ENCODE results near the gene STRN3.
"Not testable (repeated sequence)": the region's sequence is repeated elsewhere in the genome, so short reads cannot be mapped to it uniquely, and the experiment has no call there.

The STRN3 gene

DNA sequence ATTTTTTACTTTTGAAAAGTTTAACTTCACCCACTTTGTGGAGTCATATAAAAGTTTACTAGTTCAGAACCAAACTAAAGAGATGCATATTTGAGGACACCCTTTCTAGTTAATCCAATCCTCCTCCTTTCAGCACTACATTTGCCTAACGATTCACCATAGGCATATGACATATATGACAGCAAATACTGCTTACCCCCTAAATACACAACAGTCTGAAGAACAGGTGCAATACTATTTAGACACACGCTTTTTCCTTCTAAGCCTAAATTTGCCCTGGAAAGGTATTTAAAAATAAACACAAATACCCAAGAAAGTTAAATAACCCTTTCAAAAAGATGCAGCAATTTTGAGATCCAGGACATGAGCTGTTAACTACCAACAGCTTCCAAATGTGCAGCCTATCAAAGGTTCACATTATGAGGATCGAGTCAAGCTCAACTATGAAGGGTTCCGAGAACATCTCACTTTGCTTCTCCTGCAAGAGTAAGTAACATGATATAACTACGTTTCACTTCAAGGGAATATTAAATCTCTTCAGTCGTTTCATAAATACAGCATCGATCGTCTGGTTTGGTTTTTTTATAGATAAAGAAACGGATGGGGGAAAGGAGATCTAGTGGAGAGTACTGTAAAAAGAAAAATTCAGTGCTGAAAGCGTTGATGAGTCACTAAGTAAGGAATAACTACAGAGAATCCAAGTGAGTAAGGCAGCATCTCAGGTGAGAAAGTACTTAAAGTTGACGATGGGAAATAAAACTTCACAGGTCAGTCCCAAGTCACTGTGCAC, 1.4 kb downstream of the STRN3 start:
- TF ChIP-seq GATA1 (IDR thresholded peaks at IDR 0.05; ENCODE audit: low read depth, low read length) (no peak), POLR2A (IDR thresholded peaks at IDR 0.05; ENCODE audit: low read length) (peak; percentile 26)
- DNase-seq, result peak in 1 of 2 experiments; percentile 75

- TF ChIP-seq GATA1 (IDR thresholded peaks at IDR 0.05; ENCODE audit: low read depth, low read length) (no peak), POLR2A (IDR thresholded peaks at IDR 0.05; ENCODE audit: low read length) (no peak)
- peak; percentile 25 to 59 for DNase-seq
Observed at GRCh38 chr14:31024010-31024480, 2.1 kb downstream of the STRN3 start.

GRCh38 chr14:31022386-31022785, 3.8 kb downstream of the STRN3 start:
- no peak for DNase-seq
- TF ChIP-seq POLR2A (IDR thresholded peaks at IDR 0.05; ENCODE audit: low read length), result no peak
- TF ChIP-seq GATA1 (IDR thresholded peaks at IDR 0.05; ENCODE audit: low read depth, low read length), result no peak

DNA sequence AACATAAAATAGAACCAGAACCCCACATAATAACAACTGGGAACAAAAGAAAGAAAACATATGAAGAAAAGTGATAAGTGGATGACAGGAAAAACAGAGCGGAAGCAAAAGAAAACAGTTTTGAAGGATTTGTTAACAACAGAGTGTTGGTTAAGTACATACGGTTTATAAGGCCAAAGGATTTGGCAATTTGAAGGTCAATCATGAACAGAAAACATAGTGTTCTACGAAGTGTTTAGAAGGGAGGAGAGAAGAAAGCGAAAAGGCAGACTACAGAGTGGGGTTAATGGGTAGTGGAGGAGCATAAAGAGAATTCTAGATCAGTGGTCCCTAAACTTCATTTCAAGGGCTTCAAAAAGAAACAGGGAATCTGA, 4.6 kb downstream of the STRN3 start:
- TF ChIP-seq GATA1 (IDR thresholded peaks at IDR 0.05; ENCODE audit: low read depth, low read length) (no peak), POLR2A (IDR thresholded peaks at IDR 0.05; ENCODE audit: low read length) (no peak)
- DNase-seq, result no peak

DNA sequence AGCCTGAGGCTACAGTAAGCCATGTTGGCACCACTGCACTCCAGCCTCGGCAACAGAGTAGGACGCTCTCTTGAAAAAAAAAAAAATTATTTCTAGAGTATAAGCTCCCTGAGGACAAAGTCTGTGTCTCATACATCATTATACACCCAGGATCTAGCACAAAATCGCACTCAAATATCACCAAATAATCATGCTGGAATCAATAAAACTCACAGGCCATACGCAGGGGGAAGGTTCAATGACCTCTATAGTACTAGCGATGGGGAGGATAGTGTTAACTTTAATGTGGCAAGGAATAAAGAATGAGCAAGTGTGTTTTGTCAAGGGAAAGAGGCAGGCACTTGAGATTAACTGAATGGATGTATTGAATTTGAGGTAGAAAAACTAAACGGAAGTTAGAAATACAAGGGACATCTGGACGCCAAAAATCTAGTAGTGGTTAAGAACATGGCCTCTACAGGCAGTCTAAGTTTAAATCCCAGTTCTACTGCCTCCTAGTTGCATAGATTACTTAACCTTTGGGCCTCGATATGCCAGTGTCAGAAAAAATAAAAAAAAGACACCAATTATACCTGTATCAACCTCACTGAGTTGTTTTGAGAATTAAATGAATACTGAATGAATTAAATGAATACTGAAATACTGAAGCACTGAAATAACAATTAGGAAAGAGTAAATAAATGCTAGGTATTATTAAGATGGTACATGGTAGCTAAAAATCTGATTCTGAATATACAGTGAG, 5.2 kb downstream of the STRN3 start:
- TF ChIP-seq GATA1 (IDR thresholded peaks at IDR 0.05; ENCODE audit: low read depth, low read length), result no peak
- TF ChIP-seq POLR2A (IDR thresholded peaks at IDR 0.05; ENCODE audit: low read length), result no peak
- DNase-seq, result no peak

DNA sequence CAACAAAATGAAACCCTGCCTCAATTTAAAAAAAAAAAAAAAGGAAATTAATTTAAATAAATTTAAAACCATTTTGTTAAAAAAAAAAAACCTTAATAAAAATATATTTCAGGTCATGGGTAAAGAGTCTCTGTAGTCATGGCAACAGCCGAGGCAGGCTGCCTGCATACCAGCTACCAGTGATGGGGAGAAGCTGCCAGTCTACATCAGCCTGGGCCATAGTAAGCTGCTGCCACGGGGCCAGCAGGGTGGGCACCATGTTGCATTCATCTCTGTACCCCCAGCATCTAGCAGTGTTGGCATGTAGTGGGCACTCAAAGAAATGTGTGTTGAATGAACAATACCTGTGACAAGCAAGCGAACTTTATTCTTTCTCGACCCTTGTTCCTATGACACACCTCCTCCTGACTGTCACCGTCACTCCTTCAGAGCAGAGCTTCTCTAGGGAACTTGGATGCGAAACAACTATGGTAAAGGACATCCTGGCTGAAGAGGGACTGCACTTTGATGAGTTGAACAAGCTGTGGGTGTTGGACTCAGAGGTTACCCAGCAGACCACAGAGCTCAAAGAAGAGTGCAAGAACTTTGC, 8.0 kb downstream of the STRN3 start:
- TF ChIP-seq GATA1 (IDR thresholded peaks at IDR 0.05; ENCODE audit: low read depth, low read length) (no peak), POLR2A (IDR thresholded peaks at IDR 0.05; ENCODE audit: low read length) (no peak)

GRCh38 chr14:31013841-31014240, 12.3 kb downstream of the STRN3 start:
- TF ChIP-seq GATA1 (IDR thresholded peaks at IDR 0.05; ENCODE audit: low read depth, low read length) (no peak), POLR2A (IDR thresholded peaks at IDR 0.05; ENCODE audit: low read length) (no peak)
- DNase-seq, result no peak

More for the DNA sequence above, 8.0 kb downstream of the STRN3 start:
- DNase-seq, result no peak

- no peak for DNase-seq
- no peak for TF ChIP-seq GATA1 (IDR thresholded peaks at IDR 0.05; ENCODE audit: low read depth, low read length)
- TF ChIP-seq POLR2A (IDR thresholded peaks at IDR 0.05; ENCODE audit: low read length), result no peak
Observed at GRCh38 chr14:31010935-31011334, 15.2 kb downstream of the STRN3 start.

GRCh38 chr14:31009836-31010574, 16.2 kb downstream of the STRN3 start:
- TF ChIP-seq POLR2A (IDR thresholded peaks at IDR 0.05; ENCODE audit: low read length) (no peak), GATA1 (IDR thresholded peaks at IDR 0.05; ENCODE audit: low read depth, low read length) (no peak)

GRCh38 chr14:31006703-31007102, 19.5 kb downstream of the STRN3 start:
- TF ChIP-seq GATA1 (IDR thresholded peaks at IDR 0.05; ENCODE audit: low read depth, low read length), result no peak
- TF ChIP-seq POLR2A (IDR thresholded peaks at IDR 0.05; ENCODE audit: low read length), result no peak
- no peak for DNase-seq

More at GRCh38 chr14:31009836-31010574, 16.2 kb downstream of the STRN3 start:
- no peak for DNase-seq

GRCh38 chr14:31004007-31004406, 22.2 kb downstream of the STRN3 start:
- not testable (repeated sequence) for DNase-seq

- TF ChIP-seq GATA1 (IDR thresholded peaks at IDR 0.05; ENCODE audit: low read depth, low read length), result no peak
- TF ChIP-seq POLR2A (IDR thresholded peaks at IDR 0.05; ENCODE audit: low read length), result no peak
- DNase-seq, result peak in 1 of 2 experiments; percentile 11
Observed at GRCh38 chr14:31003284-31003683, 22.9 kb downstream of the STRN3 start.

DNA sequence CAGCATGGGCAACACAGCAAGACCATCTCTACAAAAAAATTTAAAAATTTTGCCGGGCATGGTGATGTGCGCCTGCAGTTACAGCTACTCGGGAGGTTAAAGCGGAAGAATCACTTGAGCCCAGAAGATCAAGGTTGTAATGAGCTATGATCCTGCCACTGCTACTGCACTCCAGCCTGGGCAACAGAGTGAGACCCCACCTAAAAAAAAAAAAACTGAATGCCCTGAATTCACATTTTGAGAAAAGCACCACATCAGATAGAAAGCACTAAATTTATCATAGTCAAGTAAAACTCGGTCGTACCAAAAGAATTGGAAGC, 24.9 kb downstream of the STRN3 start:
- no peak for DNase-seq
- TF ChIP-seq GATA1 (IDR thresholded peaks at IDR 0.05; ENCODE audit: low read depth, low read length) (no peak), POLR2A (IDR thresholded peaks at IDR 0.05; ENCODE audit: low read length) (no peak)

Measured in erythroblast (primary cell).